HG03196 (cell line): ENCODE results near the gene DGCR2.
"Not testable (repeated sequence)": the region's sequence is repeated elsewhere in the genome, so short reads cannot be mapped to it uniquely, and the experiment has no call there.

Source experiments
- ATAC-seq: cut with Tn5 transposase; IDR thresholded peaks from one replicate; pipeline ENCODE4 v1.9.1; 2021; ENCODE audit not compliant: unreplicated experiment

Gene DGCR2

GRCh38 chr22:18988958-18989357 is 133.3 kb downstream of the DGCR2 start:
- ATAC-seq: no peak

GRCh38 chr22:18987765-18988164 is 134.4 kb downstream of the DGCR2 start:
- no peak for ATAC-seq

GRCh38 chr22:18987114-18987513 is 135.1 kb downstream of the DGCR2 start:
- ATAC-seq: not testable (repeated sequence)
